ENCODE data around the gene TSPAN33. TPM values are rescaled to one million over a fixed set of nuclear protein-coding genes. Genes with fewer than 3 reads are reported as not detected.

TSPAN33 gene
- polyA plus RNA-seq, 1 donor (not counting 4 experiments of a cell fraction or from before 2014, with no cell fraction given), result 0.93 TPM

DNA sequence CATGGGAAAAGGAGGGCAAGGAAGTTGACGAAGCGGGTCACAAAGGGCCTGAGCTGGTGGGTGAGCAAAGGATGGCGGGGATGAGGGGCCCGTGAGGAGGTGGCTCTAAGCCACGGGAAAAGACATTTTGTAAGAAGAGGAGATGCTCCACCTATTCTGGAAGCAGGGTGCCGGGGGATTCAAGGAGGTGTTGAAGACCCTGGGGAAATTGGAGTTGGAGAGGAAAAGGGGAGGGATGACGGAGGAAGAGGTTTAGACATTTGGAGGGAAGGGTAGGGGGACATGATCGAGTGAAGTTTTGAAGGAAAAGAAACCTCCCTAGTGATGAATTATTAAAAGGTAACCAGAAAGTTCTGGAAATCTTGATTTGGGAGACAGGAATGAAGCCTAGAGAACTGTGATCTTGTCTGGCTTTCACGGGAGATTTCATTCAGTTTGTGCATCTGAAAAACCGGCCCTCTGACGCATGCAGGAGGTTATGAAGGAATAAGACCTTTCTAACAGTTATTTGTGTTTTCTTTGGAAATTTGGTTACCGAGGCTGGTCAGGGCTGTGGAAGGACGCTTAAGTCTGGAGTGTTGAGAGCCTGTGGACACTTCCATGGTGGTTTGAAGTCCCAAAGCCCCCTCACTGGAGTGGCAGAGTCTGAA, 45.3 kb downstream of the TSPAN33 start:
- Histone ChIP-seq H4K20me1 (ENCODE audit: control insufficient read depth, extremely low read depth, insufficient read depth, low read length) (no peaks in the 10 kb centered on the region), H2AFZ (ENCODE audit: control insufficient read depth, low read length) (peak overlapping the region; percentile 75), H3K4me2 (ENCODE audit: control insufficient read depth, extremely low read depth, insufficient read depth, low read depth, low read length) (peak overlapping the region; percentile 87), H3K9me1 (ENCODE audit: control insufficient read depth, extremely low read depth, insufficient read depth, low read length) (no peaks in the 10 kb centered on the region), H3K9ac (ENCODE audit: control insufficient read depth, extremely low read depth, insufficient read depth, low read length) (peak overlapping the region; percentile 56), H3K79me2 (ENCODE audit: control insufficient read depth, insufficient read depth, low read length) (no peaks in the 10 kb centered on the region), H3K4me1 (ENCODE audit: control insufficient read depth, extremely low read depth, insufficient read depth, low read length) (peaks cover 14% of the 10 kb centered on the region), H3K4me3 (ENCODE audit: control insufficient read depth in 2 of 3, extremely low read depth in 1 of 3, insufficient read depth in 2 of 3, low read depth in 1 of 3, low read length in 3 of 3) (peak overlapping the region; percentile 51 to 70 (median 68)), H3K36me3 (ENCODE audit: control insufficient read depth in 2 of 2, extremely low read depth in 1 of 2, insufficient read depth in 2 of 2, low read length in 2 of 2) (no peaks in the 10 kb centered on the region), H3K27me3 (ENCODE audit: control insufficient read depth, extremely low read depth, insufficient read depth, low read length) (no peaks in the 10 kb centered on the region), H3K9me3 (ENCODE audit: control insufficient read depth, low read depth, low read length) (no peaks in the 10 kb centered on the region), H3K27ac (ENCODE audit: control insufficient read depth, insufficient read depth, low read length) (no peak overlapping the region)
- DNase-seq (ENCODE audit: low read depth, low spot score) (no peak), FAIRE-seq (no peak)
- TF ChIP-seq, protein P1, sequence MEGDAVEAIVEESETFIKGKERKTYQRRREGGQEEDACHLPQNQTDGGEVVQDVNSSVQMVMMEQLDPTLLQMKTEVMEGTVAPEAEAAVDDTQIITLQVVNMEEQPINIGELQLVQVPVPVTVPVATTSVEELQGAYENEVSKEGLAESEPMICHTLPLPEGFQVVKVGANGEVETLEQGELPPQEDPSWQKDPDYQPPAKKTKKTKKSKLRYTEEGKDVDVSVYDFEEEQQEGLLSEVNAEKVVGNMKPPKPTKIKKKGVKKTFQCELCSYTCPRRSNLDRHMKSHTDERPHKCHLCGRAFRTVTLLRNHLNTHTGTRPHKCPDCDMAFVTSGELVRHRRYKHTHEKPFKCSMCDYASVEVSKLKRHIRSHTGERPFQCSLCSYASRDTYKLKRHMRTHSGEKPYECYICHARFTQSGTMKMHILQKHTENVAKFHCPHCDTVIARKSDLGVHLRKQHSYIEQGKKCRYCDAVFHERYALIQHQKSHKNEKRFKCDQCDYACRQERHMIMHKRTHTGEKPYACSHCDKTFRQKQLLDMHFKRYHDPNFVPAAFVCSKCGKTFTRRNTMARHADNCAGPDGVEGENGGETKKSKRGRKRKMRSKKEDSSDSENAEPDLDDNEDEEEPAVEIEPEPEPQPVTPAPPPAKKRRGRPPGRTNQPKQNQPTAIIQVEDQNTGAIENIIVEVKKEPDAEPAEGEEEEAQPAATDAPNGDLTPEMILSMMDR (optimal IDR thresholded peaks at IDR 0.05 in 1 of 3, IDR thresholded peaks at IDR 0.05 in 1 of 3, conservative IDR thresholded peaks at IDR 0.05 in 1 of 3; ENCODE audit: extremely low read depth in 1 of 3, insufficient read depth in 2 of 3, low read length in 3 of 3), result no peak
- no peak for TF ChIP-seq EZH2 (IDR thresholded peaks at IDR 0.05; ENCODE audit: low read length)
- dilution Hi-C loops (cut with MboI; ENCODE audit: extremely low pct_ligation_motif_present, low sequenced_read_pairs), result no loop called here

DNA sequence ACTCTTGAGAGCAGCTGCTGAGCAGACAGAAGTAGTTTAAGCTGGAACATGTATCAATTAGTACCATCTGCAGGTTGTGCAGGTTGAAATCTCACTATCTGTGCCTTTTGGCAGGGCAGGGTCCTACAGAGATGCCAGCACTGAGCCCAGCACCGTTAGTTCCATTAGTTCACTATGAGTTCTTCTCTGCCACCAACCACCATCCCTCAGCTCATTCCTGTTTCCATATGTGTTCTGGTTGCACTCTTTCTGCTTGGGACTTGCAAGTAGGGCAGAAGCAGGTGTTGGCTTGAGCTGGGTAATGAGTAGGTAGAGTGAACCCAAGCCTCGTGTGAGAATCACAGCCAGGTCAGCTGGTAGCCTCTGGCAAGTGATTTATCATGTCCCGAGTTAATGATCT, 46.8 kb downstream of the TSPAN33 start:
- H3K36me3 ChIP-seq (ENCODE audit: control insufficient read depth in 2 of 2, extremely low read depth in 1 of 2, insufficient read depth in 2 of 2, low read length in 2 of 2), result no peaks in the 10 kb centered on the region
- H3K4me1 ChIP-seq (ENCODE audit: control insufficient read depth, extremely low read depth, insufficient read depth, low read length), result peaks cover 4% of the 10 kb centered on the region
- H3K9me3 ChIP-seq (ENCODE audit: control insufficient read depth, low read depth, low read length), result no peaks in the 10 kb centered on the region
- no peak for DNase-seq (ENCODE audit: low read depth, low spot score)
- H2AFZ ChIP-seq (ENCODE audit: control insufficient read depth, low read length), result no peak overlapping the region
- no peaks in the 10 kb centered on the region for H3K9me1 ChIP-seq (ENCODE audit: control insufficient read depth, extremely low read depth, insufficient read depth, low read length)
- H3K27me3 ChIP-seq (ENCODE audit: control insufficient read depth, extremely low read depth, insufficient read depth, low read length), result no peaks in the 10 kb centered on the region
- H3K27ac ChIP-seq (ENCODE audit: control insufficient read depth, insufficient read depth, low read length), result no peak overlapping the region
- no peak overlapping the region for H3K4me3 ChIP-seq (ENCODE audit: control insufficient read depth in 2 of 3, extremely low read depth in 1 of 3, insufficient read depth in 2 of 3, low read depth in 1 of 3, low read length in 3 of 3)
- no peak overlapping the region for H3K9ac ChIP-seq (ENCODE audit: control insufficient read depth, extremely low read depth, insufficient read depth, low read length)
- no peak for TF ChIP-seq EZH2 (IDR thresholded peaks at IDR 0.05; ENCODE audit: low read length)
- no peak overlapping the region for H3K4me2 ChIP-seq (ENCODE audit: control insufficient read depth, extremely low read depth, insufficient read depth, low read depth, low read length)
- H3K79me2 ChIP-seq (ENCODE audit: control insufficient read depth, insufficient read depth, low read length), result no peaks in the 10 kb centered on the region
- no peak for FAIRE-seq
- H4K20me1 ChIP-seq (ENCODE audit: control insufficient read depth, extremely low read depth, insufficient read depth, low read length), result no peaks in the 10 kb centered on the region
- dilution Hi-C loops (cut with MboI; ENCODE audit: extremely low pct_ligation_motif_present, low sequenced_read_pairs), result no loop called here

DNA sequence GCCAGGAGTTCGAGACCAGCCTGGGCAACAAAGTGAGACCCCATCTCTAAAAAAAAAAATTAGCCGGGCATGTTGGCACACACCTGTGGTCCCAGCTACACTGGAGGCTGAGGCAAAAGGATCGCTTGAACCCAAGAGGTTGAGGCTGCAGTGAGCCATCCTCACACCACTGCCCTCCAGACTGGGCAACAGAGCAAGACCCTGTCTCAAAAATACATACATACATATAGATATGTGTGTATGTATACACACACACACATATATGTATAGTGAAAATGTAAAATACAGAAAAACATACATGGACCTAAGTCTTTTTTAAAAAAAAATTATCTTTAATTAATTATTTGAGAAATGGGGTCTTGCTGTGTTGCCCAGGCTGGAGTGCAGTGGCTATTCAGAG, 49.4 kb downstream of the TSPAN33 start:
- Histone ChIP-seq H3K27me3 (ENCODE audit: control insufficient read depth, extremely low read depth, insufficient read depth, low read length) (no peaks in the 10 kb centered on the region), H3K79me2 (ENCODE audit: control insufficient read depth, insufficient read depth, low read length) (no peaks in the 10 kb centered on the region), H3K36me3 (ENCODE audit: control insufficient read depth in 2 of 2, extremely low read depth in 1 of 2, insufficient read depth in 2 of 2, low read length in 2 of 2) (no peaks in the 10 kb centered on the region), H3K9ac (ENCODE audit: control insufficient read depth, extremely low read depth, insufficient read depth, low read length) (no peak overlapping the region), H4K20me1 (ENCODE audit: control insufficient read depth, extremely low read depth, insufficient read depth, low read length) (no peaks in the 10 kb centered on the region), H2AFZ (ENCODE audit: control insufficient read depth, low read length) (no peak overlapping the region), H3K9me3 (ENCODE audit: control insufficient read depth, low read depth, low read length) (no peaks in the 10 kb centered on the region), H3K9me1 (ENCODE audit: control insufficient read depth, extremely low read depth, insufficient read depth, low read length) (no peaks in the 10 kb centered on the region), H3K4me3 (ENCODE audit: control insufficient read depth in 2 of 3, extremely low read depth in 1 of 3, insufficient read depth in 2 of 3, low read depth in 1 of 3, low read length in 3 of 3) (no peak overlapping the region), H3K27ac (ENCODE audit: control insufficient read depth, insufficient read depth, low read length) (no peak overlapping the region), H3K4me2 (ENCODE audit: control insufficient read depth, extremely low read depth, insufficient read depth, low read depth, low read length) (no peak overlapping the region), H3K4me1 (ENCODE audit: control insufficient read depth, extremely low read depth, insufficient read depth, low read length) (peaks cover 4% of the 10 kb centered on the region)
- no peak for FAIRE-seq
- TF ChIP-seq, protein P1 (optimal IDR thresholded peaks at IDR 0.05 in 1 of 3, IDR thresholded peaks at IDR 0.05 in 1 of 3, conservative IDR thresholded peaks at IDR 0.05 in 1 of 3; ENCODE audit: extremely low read depth in 1 of 3, insufficient read depth in 2 of 3, low read length in 3 of 3), result no peak
- TF ChIP-seq EZH2 (IDR thresholded peaks at IDR 0.05; ENCODE audit: low read length), result no peak
- no peak for DNase-seq (ENCODE audit: low read depth, low spot score)
- dilution Hi-C loops (cut with MboI; ENCODE audit: extremely low pct_ligation_motif_present, low sequenced_read_pairs), result no loop called here

Data from keratinocyte (primary cell).